GM23248 (cell line): ENCODE results near the gene RAB6A. TPM values are rescaled to one million over a fixed set of nuclear protein-coding genes. Genes with fewer than 3 reads are reported as not detected.
"Not testable (repeated sequence)": the region's sequence is repeated elsewhere in the genome, so short reads cannot be mapped to it uniquely, and the experiment has no call there.

Experiments
- DNase-seq: peaks from one replicate; pipeline ENCODE4 v3.0.0-alpha.2; 2015
- H2AFZ ChIP-seq: fragments of 200-600 bp; sonication (generic); 2 replicates; pipeline ENCODE4 v1.6.1; 2016; ENCODE audit warnings: antibody characterized with exemption
- H3F3A ChIP-seq: fragments of 200-600 bp; sonication (generic); 2 replicates; pipeline ENCODE4 v1.6.1; 2016; ENCODE audit warnings: mild to moderate bottlenecking, antibody characterized with exemption, mixed run types; ENCODE audit not compliant: insufficient read depth
- H3K27ac ChIP-seq: fragments of 200-600 bp; sonication (generic); 2 replicates; pipeline ENCODE4 v1.5.1; 2016; ENCODE audit warnings: mild to moderate bottlenecking
- H3K27me3 ChIP-seq: fragments of 200-600 bp; sonication (generic); replicated peaks from 2 replicates; pipeline ENCODE4 v1.6.1; 2016; ENCODE audit warnings: mild to moderate bottlenecking; ENCODE audit not compliant: insufficient read depth
- H3K36me3 ChIP-seq: fragments of 200-600 bp; sonication (generic); 2 replicates; pipeline ENCODE4 v1.6.1; 2016; ENCODE audit warnings: low read depth, mild to moderate bottlenecking
- H3K4me1 ChIP-seq: fragments of 200-600 bp; sonication (generic); 2 replicates; pipeline ENCODE4 v1.6.1; 2016; ENCODE audit warnings: mild to moderate bottlenecking; ENCODE audit not compliant: insufficient read depth
- H3K4me2 ChIP-seq: fragments of 200-600 bp; sonication (generic); one replicate; pipeline ENCODE4 v1.6.1; 2016; ENCODE audit warnings: mild to moderate bottlenecking; ENCODE audit not compliant: unreplicated experiment
- H3K4me3 ChIP-seq: fragments of 200-600 bp; sonication (generic); 2 replicates; pipeline ENCODE4 v1.5.1; 2016; ENCODE audit warnings: mild to moderate bottlenecking
- H3K79me2 ChIP-seq: fragments of 200-600 bp; sonication (generic); 2 replicates; pipeline ENCODE4 v1.6.1; 2016; ENCODE audit warnings: mild to moderate bottlenecking; ENCODE audit not compliant: insufficient read depth
- H3K9ac ChIP-seq: fragments of 200-600 bp; sonication (generic); 2 replicates; pipeline ENCODE4 v1.6.1; 2016; ENCODE audit warnings: mild to moderate bottlenecking
- H3K9me2 ChIP-seq: fragments of 200-600 bp; sonication (generic); 2 replicates; pipeline ENCODE4 v1.6.1; 2016; ENCODE audit warnings: mixed run types, mild to moderate bottlenecking, moderate library complexity; ENCODE audit not compliant: insufficient read depth
- H3K9me3 ChIP-seq: fragments of 200-600 bp; sonication (generic); one replicate; pipeline ENCODE4 v1.6.1; 2017; ENCODE audit warnings: low read depth
- H4K20me1 ChIP-seq: fragments of 200-600 bp; sonication (generic); 2 replicates; pipeline ENCODE4 v1.6.0; 2016; ENCODE audit not compliant: insufficient read depth
- EZH2 ChIP-seq: fragments of 200-600 bp; sonication (generic); IDR thresholded peaks from 2 replicates; pipeline ENCODE4 v1.6.1; 2018; ENCODE audit warnings: antibody characterized with exemption, mild to moderate bottlenecking; ENCODE audit not compliant: insufficient read depth, poor library complexity, severe bottlenecking
- EZH2phosphoT487 ChIP-seq: fragments of 200-600 bp; sonication (generic); IDR thresholded peaks from 2 replicates; pipeline ENCODE4 v1.6.1; 2018; ENCODE audit warnings: antibody characterized with exemption, moderate library complexity, mild to moderate bottlenecking, low read depth; ENCODE audit not compliant: insufficient read depth
- WGBS, 2 experiments: methylation state at CpG; one replicate each; pipeline ENCODE4 v1.1.6; 2015 to 2017; ENCODE audit warnings: low lambda C conversion rate in 2 of 2, low coverage in 1 of 2; ENCODE audit errors: missing lambda C conversion rate in 2 of 2; 5-methylcytosine and 5-hydroxymethylcytosine counted together
- in situ Hi-C: fragments of 300-500 bp; cut with MboI; formaldehyde crosslinking; loops from 2 replicates; pipeline ENCODE4 v1.15.0; 2020
- polyA plus RNA-seq: library from polyadenylated mRNA; unstranded; fragments of >200 nt; fragmentation: Nextera tagmentation; extraction: Ambion mirVana; gene quantifications from 2 replicates; pipeline ENCODE4 v1.2.1, GENCODE V29; 2016
- total RNA-seq: library from RNA; depleted of rRNA; stranded (reverse); fragments of >200 nt; shearing (Covaris generic); gene quantifications from 2 replicates; pipeline ENCODE4 v1.2.3, GENCODE V29; 2014

The RAB6A gene
- total and polyA plus RNA-seq, 2 experiments from 2014 or later = 145 to 147 TPM

- Histone ChIP-seq H3K9me2 (no peaks in the 10 kb centered on the region), H3K9ac (no peak overlapping the region), H3K27me3 (no peaks in the 10 kb centered on the region), H2AFZ (no peak overlapping the region), H3K4me2 (no peak overlapping the region), H3K27ac (no peak overlapping the region), H3K4me1 (peaks cover 6% of the 10 kb centered on the region), H3K4me3 (no peak overlapping the region), H4K20me1 (no peaks in the 10 kb centered on the region), H3F3A (peaks cover 13% of the 10 kb centered on the region; the same call in 1 of the 2 replicates), H3K79me2 (peaks cover 24% of the 10 kb centered on the region), H3K9me3 (no peaks in the 10 kb centered on the region), H3K36me3 (no peaks in the 10 kb centered on the region)
- in situ Hi-C loops = no loop called here
- DNase-seq = no peak
- no peak for TF ChIP-seq EZH2
- no peak for TF ChIP-seq EZH2phosphoT487
Observed at GRCh38 chr11:73792584-73792983, 31.7 kb upstream of the RAB6A start.

DNA sequence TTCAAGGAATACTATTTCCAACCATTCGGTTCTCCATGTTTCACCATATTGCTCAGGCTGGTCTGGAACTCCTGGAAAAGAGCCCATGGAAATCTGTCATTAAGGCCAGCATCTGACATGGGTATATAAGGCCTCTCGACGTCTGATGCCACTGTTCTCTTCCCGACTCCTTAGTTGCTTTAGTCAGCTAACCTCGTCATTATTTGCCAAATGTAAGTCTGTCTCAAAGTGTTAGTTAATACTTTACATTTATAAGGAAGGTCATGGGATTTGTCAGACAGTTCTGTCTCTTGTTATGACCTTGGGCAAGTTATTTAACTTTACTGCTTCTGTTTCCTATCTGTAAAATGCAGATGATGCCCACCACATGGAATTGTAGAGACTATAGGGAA lies 28.4 kb upstream of the RAB6A start:
- Histone ChIP-seq H3K79me2 (peaks cover 24% of the 10 kb centered on the region), H3K9me3 (no peaks in the 10 kb centered on the region), H3K27ac (peak overlapping the region; percentile 92), H2AFZ (peak overlapping the region; percentile 100), H3K4me1 (peaks cover 12% of the 10 kb centered on the region), H3K36me3 (no peaks in the 10 kb centered on the region), H3K27me3 (no peaks in the 10 kb centered on the region), H3F3A (peaks cover 13% of the 10 kb centered on the region; the same call in 1 of the 2 replicates), H3K9ac (peak overlapping the region; percentile 93; the same call in 1 of the 2 replicates), H4K20me1 (no peaks in the 10 kb centered on the region), H3K4me3 (peak overlapping the region; percentile 96), H3K9me2 (no peaks in the 10 kb centered on the region), H3K4me2 (peak overlapping the region; percentile 99)
- no peak for TF ChIP-seq EZH2phosphoT487
- TF ChIP-seq EZH2 = no peak
- in situ Hi-C loops = no loop called here
- peak; percentile 10 for DNase-seq
- 56% methylated on average over 5 of the region's 5 CpGs for WGBS, 2 experiments

- Histone ChIP-seq H3K4me2 (peak within 1 kb of the TSS; percentile 99), H3F3A (peaks cover 13% of the 10 kb centered on the region; the same call in 1 of the 2 replicates), H3K4me3 (peak within 1 kb of the TSS; percentile 96), H3K9me3 (no peaks in the 10 kb centered on the region), H2AFZ (peak within 1 kb of the TSS; percentile 100), H4K20me1 (no peaks in the 10 kb centered on the region), H3K9ac (peak within 1 kb of the TSS; percentile 93), H3K27me3 (no peaks in the 10 kb centered on the region), H3K9me2 (no peaks in the 10 kb centered on the region), H3K36me3 (no peaks in the 10 kb centered on the region), H3K4me1 (peaks cover 12% of the 10 kb centered on the region), H3K79me2 (peaks cover 24% of the 10 kb centered on the region), H3K27ac (peak within 1 kb of the TSS; percentile 92)
- WGBS, 2 experiments = 0 to 2% methylated on average over 43 to 44 of the region's 44 CpGs
- peak; percentile 98 for DNase-seq
- TF ChIP-seq EZH2 (no peak), EZH2phosphoT487 (no peak)
- in situ Hi-C loops = no loop called here
Observed at GRCh38 chr11:73787643-73788558, 27.0 kb upstream of the RAB6A start, which contains the start of gene MRPL48. Gene MRPL48, plus strand, starts transcription at chr11:73787874. Its CDS starts 98 bp downstream, at chr11:73787972.

DNA sequence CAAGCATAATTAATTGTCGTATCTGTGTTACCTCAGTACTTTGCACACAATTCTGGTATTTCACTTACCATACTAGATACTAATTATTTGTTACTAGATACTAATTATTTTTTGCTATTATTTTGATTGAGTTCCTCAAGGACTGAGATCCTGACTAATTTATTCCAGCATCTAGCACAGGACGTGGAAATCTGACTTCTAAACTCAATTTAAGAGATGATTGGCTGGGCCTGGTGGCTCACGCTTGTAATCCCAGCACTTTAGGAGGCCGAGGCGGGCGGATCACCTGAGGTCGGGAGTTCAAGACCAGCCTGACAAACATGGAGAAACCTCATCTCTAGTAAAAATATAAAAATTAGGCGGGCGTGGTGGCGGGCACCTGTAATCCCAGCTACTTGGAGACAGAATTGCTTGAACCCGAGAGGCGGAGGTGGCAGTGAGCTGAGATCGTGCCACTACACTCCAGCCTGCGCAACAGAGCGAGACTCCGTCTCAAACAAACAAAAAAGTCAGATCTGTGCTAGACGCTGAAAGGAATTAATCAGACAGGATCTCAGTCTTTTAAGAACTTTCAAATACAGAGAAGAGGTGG lies 26.3 kb upstream of the RAB6A start:
- Histone ChIP-seq H3K36me3 (no peaks in the 10 kb centered on the region), H3F3A (peaks cover 13% of the 10 kb centered on the region; the same call in 1 of the 2 replicates), H3K9me2 (no peaks in the 10 kb centered on the region), H3K9ac (peak overlapping the region; percentile 93), H3K27me3 (no peaks in the 10 kb centered on the region), H2AFZ (peak overlapping the region; percentile 100), H3K79me2 (peaks cover 24% of the 10 kb centered on the region), H3K4me3 (peak overlapping the region; percentile 96), H3K4me1 (peaks cover 12% of the 10 kb centered on the region), H4K20me1 (no peaks in the 10 kb centered on the region), H3K4me2 (peak overlapping the region; percentile 99), H3K27ac (peak overlapping the region; percentile 92), H3K9me3 (no peaks in the 10 kb centered on the region)
- peak; percentile 19 for DNase-seq
- WGBS, 2 experiments = 22 to 24% methylated on average over 17 of the region's 17 CpGs
- in situ Hi-C loops = no loop called here
- no peak for TF ChIP-seq EZH2

DNA sequence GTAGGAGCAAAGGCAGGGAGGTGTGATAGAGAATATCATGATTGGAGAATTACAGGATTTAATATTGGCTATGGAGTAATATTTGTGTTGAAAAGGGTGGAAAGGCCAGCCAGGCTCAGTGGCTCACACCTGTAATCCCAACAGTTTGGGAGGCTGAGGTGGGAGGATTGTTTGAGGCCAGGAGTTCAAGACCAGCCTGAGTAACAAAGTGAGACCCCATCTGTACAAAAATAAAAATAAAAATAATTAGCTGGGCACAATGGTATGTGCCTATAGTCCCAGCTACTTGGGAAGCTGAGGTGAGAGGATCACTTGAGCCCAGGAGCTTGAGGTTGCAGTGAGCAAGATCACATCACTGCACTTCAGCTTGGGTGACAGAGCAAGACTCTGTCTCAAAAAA lies 24.6 kb upstream of the RAB6A start:
- H3K9ac ChIP-seq, H3K9me2 ChIP-seq, H3K4me3 ChIP-seq, in situ Hi-C loops, H3K27me3 ChIP-seq, H3K9me3 ChIP-seq, H3K27ac ChIP-seq, DNase-seq, H3K36me3 ChIP-seq, H2AFZ ChIP-seq, H3K4me2 ChIP-seq, H4K20me1 ChIP-seq: not testable (repeated sequence)
- Histone ChIP-seq H3F3A (peaks cover 13% of the 10 kb centered on the region; the same call in 1 of the 2 replicates), H3K4me1 (peaks cover 12% of the 10 kb centered on the region), H3K79me2 (peaks cover 15% of the 10 kb centered on the region)
